ENCODE measurements around the gene CLK3.
"Not testable (repeated sequence)": the region's sequence is repeated elsewhere in the genome, so short reads cannot be mapped to it uniquely, and the experiment has no call there.

The CLK3 gene

DNA sequence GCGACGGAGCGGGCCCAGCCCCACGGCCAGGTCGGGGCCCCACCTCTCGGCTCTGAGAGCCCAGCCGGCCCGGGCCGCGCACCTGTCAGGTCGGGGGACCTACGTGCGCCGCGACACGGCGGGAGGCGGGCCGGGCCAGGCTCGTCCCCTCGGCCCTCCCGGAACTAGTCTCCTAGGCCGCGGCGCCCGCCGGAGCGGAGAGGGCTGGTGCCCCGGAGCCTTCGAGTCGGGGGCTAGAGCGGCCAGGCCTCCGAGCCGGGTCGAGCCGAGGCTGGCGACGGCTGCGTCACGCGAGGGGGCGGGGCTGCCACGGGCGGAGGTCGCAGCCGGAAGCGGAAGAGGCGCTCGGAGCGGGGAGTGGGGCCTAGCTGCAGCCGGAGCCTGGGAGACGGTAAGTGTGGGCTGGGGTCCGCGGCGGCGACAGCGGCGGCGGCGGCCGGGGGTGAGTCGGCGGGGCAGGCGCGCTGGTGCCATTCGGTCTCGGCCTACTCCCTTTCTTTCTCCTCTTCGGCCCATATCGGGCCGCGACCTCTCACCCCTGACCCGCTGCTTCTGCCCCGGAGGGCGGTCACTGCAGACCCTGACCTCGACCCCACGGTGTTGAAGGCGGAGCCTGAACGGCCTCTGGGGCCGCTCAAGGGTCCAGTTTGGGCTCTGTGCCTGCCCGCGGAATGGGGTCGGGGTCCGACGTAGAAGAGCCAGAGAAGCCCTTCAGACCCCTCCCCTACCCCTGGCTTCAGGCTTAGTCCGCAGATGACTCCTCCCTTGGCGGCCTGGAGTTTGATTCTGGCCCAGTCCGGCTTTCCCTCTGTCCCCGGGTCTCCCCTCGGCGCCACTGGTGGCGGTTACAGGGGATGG is at the start of gene CLK3:
Gene CLK3 (plus strand): TSS at position 329 of the 858 bp plus-strand sequence. CDS start 3,361 bp downstream, outside the sequence.
- H3K4me3 ChIP-seq (ENCODE audit: low read depth, low read length): peak within 1 kb of the TSS; percentile 83

DNA sequence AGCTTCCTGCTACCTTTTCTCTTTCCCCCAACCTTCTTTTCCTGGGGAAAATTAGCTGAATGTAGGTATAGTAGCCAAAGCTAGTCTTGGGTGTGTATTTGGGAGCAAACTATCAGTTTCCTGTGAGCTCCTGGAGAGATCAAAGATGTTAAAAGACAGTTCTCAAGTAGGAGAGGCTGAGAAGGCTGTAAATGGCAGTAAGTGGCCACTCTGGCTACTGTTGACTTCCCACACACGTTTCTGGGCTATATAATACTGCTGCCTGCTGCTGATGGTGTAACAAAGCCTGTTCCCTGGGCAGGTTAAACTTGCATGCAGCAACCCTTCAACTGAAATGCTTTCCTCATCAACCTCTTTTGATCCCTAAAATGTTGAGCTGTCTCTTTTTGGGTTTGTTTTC is 47.0 kb upstream of the CLK3 start:
- H3K4me3 ChIP-seq (ENCODE audit: low read depth, low read length): no peak overlapping the region

GRCh38 chr15:74569731-74570070 is 45.9 kb upstream of the CLK3 start:
- no peak overlapping the region for H3K4me3 ChIP-seq (ENCODE audit: low read depth, low read length)

DNA sequence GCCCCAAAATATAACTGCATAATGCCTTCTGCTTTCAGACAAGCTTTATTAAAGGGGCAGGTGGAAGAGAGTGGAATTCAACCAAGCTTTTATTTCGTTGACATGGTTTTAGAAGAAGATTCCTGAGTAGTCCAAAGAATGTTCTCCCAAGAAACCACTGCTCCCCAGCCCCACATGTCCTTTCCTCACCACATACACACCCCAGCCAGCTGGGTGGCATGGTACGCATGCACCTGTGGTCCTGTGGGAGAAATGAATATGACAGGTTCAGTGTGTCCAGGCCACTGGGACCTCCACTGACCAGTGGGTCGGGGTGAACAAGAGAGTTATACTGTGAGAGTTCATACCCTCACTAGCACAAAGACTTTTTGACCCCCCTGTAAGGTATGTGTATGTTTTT is 44.4 kb upstream of the CLK3 start:
- no peak overlapping the region for H3K4me3 ChIP-seq (ENCODE audit: low read depth, low read length)

GRCh38 chr15:74573987-74574386 is 41.6 kb upstream of the CLK3 start:
- H3K4me3 ChIP-seq (ENCODE audit: low read depth, low read length): no peak overlapping the region

DNA sequence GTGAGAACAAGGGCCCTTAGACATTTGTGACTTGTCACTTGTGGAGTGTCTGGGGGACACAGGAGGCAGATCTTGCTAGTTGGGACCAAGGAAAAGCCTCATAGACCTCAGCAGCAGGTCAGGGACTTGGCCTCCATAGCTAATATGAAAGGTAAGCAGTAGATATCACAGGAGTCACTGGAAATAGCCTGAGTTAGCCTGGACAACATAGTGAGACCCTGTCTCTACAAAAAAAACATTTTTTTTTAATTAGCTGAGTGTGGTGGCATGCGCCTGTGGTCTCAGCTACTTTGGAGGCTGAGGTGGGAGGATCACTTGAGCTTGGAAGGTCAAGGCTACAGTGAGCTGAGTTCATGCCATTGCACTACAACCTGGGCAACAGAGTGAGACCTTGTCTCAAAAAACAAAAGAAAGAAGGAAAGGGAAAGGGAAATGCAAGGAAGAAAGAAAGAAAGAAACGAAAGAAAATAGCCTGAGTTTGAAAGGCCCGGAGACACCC is 37.1 kb upstream of the CLK3 start:
- H3K4me3 ChIP-seq (ENCODE audit: low read depth, low read length): no peak overlapping the region

DNA sequence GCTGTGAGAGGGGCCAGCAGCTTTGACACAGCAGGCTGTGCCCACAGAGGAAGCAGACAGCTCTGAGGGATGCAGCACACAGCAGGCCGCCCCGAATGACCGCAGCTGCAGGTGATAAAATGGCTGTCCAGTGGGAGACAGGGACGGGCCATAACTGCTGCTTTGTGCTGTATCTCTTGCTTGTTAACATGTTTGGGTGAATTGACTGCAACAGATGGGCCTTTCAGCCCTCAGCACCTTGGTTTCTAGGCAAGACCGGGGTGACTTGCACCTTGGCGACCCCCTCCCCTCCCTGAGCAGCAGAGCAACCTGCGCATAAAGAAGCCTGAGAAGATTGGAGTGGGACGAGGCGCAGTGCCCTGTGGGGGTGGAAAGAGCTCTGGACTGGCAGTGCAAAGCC is 36.6 kb upstream of the CLK3 start:
- no peak overlapping the region for H3K4me3 ChIP-seq (ENCODE audit: low read depth, low read length)

DNA sequence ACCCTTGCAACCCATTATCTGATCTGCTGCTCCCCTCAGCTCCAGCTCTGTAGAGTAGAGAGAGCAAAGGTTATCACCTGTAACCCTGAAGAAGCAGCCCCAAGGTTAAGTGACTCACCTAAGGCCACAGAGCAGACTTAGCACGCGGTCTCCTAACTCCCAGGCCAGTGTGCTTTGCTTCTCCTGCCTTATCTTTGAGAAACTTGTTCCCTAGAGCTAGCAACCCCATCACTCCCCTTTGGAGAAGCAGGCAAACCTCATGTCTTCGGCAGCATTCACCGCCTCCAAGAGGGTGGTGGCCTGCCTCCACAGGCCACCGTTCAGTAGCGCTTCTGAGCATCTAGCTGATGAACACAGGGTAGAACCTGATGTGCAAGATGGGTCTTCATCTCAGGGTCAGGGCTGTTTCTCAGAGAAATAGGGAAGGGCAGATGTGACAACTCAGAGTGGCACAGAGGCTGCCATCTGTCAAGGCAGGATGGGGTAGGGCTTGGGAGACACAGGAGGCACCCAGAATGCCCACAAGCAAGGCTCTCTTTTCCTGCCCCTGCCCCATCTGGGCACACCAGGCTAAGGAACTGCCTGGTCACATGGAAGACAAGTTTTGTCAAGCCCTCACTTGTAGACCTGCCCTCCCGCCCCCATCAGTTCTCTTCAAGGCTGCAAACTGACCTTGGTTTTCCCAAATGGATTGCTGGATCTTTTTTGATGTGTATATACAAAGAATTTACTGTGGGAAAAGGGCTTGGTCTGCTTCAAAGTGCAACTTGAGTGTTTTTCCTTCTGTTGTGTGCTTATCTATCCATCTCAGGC is 34.9 kb upstream of the CLK3 start:
- H3K4me3 ChIP-seq (ENCODE audit: low read depth, low read length): no peak overlapping the region

- H3K4me3 ChIP-seq (ENCODE audit: low read depth, low read length): no peak overlapping the region
Observed at GRCh38 chr15:74584204-74584603, 31.4 kb upstream of the CLK3 start.

DNA sequence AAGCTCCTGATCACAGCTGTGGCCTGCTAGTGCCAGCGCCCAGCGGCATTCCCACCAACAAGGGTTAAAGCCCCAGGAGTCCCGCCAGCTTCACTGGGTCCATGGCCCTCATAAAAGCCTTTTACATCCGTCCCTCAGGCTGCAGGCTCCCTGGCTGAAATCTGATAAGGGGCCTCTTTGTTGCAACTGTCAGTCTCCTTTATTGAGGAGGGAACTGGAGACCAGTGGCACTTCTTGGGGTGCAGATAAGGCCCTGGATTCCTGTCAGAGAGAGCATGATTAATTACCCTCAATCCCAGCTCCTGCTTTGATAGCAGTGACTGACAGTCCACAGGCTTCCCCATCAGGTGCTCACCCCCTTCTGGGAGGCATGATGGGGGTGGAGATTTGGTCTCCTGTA is 30.9 kb upstream of the CLK3 start:
- H3K4me3 ChIP-seq (ENCODE audit: low read depth, low read length): no peak overlapping the region

DNA sequence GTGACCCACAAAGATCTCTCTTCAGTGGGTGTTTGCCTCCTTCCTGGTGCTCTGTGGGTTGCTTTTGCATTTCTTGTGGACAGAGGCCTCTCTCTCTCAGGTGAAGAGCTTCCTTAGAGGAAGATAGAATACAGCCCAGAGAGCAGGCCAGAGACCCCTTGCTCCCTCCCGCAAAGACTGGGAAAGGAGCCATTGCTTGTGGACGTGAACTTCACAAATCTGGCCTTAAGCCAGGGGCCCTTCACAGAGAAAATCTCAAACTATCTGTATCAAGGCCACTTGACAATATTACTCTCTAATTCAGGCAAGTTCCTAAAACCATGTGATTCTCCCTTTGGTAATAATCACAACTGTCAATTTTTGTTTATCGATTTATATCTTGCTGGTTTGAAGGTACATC is 30.4 kb upstream of the CLK3 start:
- no peak overlapping the region for H3K4me3 ChIP-seq (ENCODE audit: low read depth, low read length)

GRCh38 chr15:74585857-74586256 is 29.8 kb upstream of the CLK3 start:
- H3K4me3 ChIP-seq (ENCODE audit: low read depth, low read length): no peak overlapping the region

DNA sequence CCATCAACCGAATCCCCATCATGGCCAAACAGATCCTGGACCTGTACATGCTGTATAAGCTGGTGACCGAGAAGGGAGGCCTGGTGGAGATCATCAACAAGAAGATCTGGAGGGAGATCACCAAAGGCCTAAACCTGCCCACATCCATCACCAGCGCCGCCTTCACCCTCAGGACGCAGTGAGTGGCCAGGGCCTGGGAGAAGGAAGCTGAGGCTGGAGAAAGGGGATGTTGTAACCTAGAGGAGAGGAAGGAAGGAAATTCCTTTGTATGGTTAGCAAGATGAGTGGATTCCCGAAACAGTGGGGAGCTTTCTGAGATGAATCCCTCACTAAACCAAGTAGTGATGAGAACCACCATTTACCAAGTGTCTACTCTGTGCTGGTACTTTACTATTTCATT is 25.8 kb upstream of the CLK3 start:
- no peak overlapping the region for H3K4me3 ChIP-seq (ENCODE audit: low read depth, low read length)

- no peak overlapping the region for H3K4me3 ChIP-seq (ENCODE audit: low read depth, low read length)
Observed at GRCh38 chr15:74592222-74592621, 23.4 kb upstream of the CLK3 start.

DNA sequence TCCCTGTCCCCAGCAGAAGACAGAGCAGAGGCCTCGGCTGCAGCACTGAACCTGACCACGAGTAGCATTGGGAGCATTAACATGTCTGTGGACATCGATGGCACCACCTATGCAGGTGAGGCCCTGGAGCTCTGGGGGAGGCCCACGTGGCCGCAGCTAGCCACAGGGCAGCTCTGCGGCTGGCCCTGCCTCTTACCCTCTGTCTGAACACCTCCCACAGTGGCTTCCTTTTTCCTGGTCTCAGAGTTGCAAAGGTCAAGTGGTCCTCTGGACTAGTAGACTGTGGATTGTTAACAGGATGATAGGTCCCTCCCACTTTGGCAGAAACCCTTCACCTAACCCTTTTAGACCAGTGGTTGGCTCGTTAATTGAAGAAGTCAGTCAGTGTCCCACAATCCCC is 22.5 kb upstream of the CLK3 start:
- no peak overlapping the region for H3K4me3 ChIP-seq (ENCODE audit: low read depth, low read length)

GRCh38 chr15:74594455-74594854 is 21.2 kb upstream of the CLK3 start:
- no peak overlapping the region for H3K4me3 ChIP-seq (ENCODE audit: low read depth, low read length)

GRCh38 chr15:74595271-74595670 is 20.4 kb upstream of the CLK3 start:
- H3K4me3 ChIP-seq (ENCODE audit: low read depth, low read length): no peak overlapping the region

GRCh38 chr15:74596736-74597135 is 18.9 kb upstream of the CLK3 start:
- H3K4me3 ChIP-seq (ENCODE audit: low read depth, low read length): not testable (repeated sequence)

- not testable (repeated sequence) for H3K4me3 ChIP-seq (ENCODE audit: low read depth, low read length)
Observed at GRCh38 chr15:74597146-74597705, 18.4 kb upstream of the CLK3 start.

GRCh38 chr15:74598126-74598842 is 17.4 kb upstream of the CLK3 start:
- H3K4me3 ChIP-seq (ENCODE audit: low read depth, low read length): no peak overlapping the region

GRCh38 chr15:74599156-74599555 is 16.5 kb upstream of the CLK3 start:
- H3K4me3 ChIP-seq (ENCODE audit: low read depth, low read length): no peak overlapping the region

Data from iPS-11a (cell line).